LNCaP clone FGC (cell line): ENCODE data around the gene NACA2.

Source experiments
- DNase-seq: peaks from one replicate; pipeline ENCODE4 v3.0.0-alpha.2; 2011; ENCODE audit warnings: low read depth
- H3K4me3 ChIP-seq: 2 replicates; pipeline ENCODE4 v1.5.1; 2011; ENCODE audit warnings: mild to moderate bottlenecking, low read depth, low read length, control low read depth
- CTCF ChIP-seq: IDR thresholded peaks from 2 replicates; pipeline ENCODE4 v1.5.1; 2012; ENCODE audit warnings: mild to moderate bottlenecking; ENCODE audit not compliant: control insufficient read depth, insufficient read depth; ENCODE audit errors: extremely low read depth

Gene NACA2

GRCh38 chr17:61543786-61544415, 47.1 kb downstream of the NACA2 start:
- H3K4me3 ChIP-seq, result no peak overlapping the region
- TF ChIP-seq CTCF, result no peak

GRCh38 chr17:61542027-61542426, 49.0 kb downstream of the NACA2 start:
- no peak for DNase-seq
- no peak for TF ChIP-seq CTCF
- no peak overlapping the region for H3K4me3 ChIP-seq

More at GRCh38 chr17:61543786-61544415, 47.1 kb downstream of the NACA2 start:
- DNase-seq, result no peak

GRCh38 chr17:61540874-61541273, 50.1 kb downstream of the NACA2 start:
- H3K4me3 ChIP-seq, result no peak overlapping the region
- no peak for TF ChIP-seq CTCF
- no peak for DNase-seq
